Right ventricle myocardium superior (tissue), 1 donor: ENCODE measurements around the gene BLOC1S6. TPM values are rescaled to one million over a fixed set of nuclear protein-coding genes. Genes with fewer than 3 reads are reported as not detected.

Experiments used
- ATAC-seq: fragments of 200-7000 bp; cut with Tn5 transposase; one replicate; pipeline ENCODE4 v1.9.1; 2020; ENCODE audit warnings: mild to moderate bottlenecking; ENCODE audit not compliant: poor library complexity
- DNase-seq: peaks from one replicate; pipeline ENCODE4 v3.0.0-alpha.2; 2020
- intact Hi-C: fragments of 100-400 bp; cut with DNase I; formaldehyde crosslinking; loops from one replicate; pipeline ENCODE4 v1.11.2; 2022
- total RNA-seq: library from RNA; stranded (reverse); fragmentation: NEBNext Ultra II Directional; extraction: Animal tissue kit (Norgen Biotek cat#: 25700); gene quantifications from one replicate; pipeline ENCODE4 v1.2.1, GENCODE V29; 2021
- donor health status: DM: no; HTN: yes; CAD: no; lungs with severe emphysema.

BLOC1S6 gene
- total RNA-seq, 1 donor from 2014 or later = 21.9 TPM

- intact Hi-C loops = loop anchor here (5.0 to 10.0 kb wide), 2 partner anchors 51 to 61 kb away; partner anchors contain the start of genes SLC30A4 and SQOR
- DNase-seq (no peak), ATAC-seq (no peak)
Observed at GRCh38 chr15:45586125-45586524, 1.1 kb upstream of the BLOC1S6 start.

GRCh38 chr15:45586601-45587094, 531 bp upstream of the BLOC1S6 start:
- intact Hi-C loops = loop anchor here (5.0 to 10.0 kb wide), 2 partner anchors 51 to 62 kb away; partner anchors contain the start of genes SLC30A4 and SQOR
- ATAC-seq (peak; percentile 13), DNase-seq (no peak)

GRCh38 chr15:45587863-45588170, 638 bp downstream of the BLOC1S6 start:
- no peak for DNase-seq
- intact Hi-C loops = loop anchor here (5.0 to 10.0 kb wide), 2 partner anchors 49 to 63 kb away; partner anchors contain the start of genes SLC30A4 and SQOR
- ATAC-seq = no peak

- no peak for DNase-seq
- intact Hi-C loops = loop anchor here (5.0 to 10.0 kb wide), 2 partner anchors 49 to 64 kb away; partner anchors contain the start of genes SLC30A4 and SQOR
- no peak for ATAC-seq
Observed at GRCh38 chr15:45588219-45588875, 1.2 kb downstream of the BLOC1S6 start.

- ATAC-seq = no peak
- DNase-seq = no peak
- intact Hi-C loops = loop anchor here (5.0 to 10.0 kb wide), 2 partner anchors 48 to 64 kb away; partner anchors contain the start of genes SLC30A4 and SQOR
Observed at GRCh38 chr15:45589256-45589655, 2.1 kb downstream of the BLOC1S6 start.

GRCh38 chr15:45594319-45594718, 7.1 kb downstream of the BLOC1S6 start:
- intact Hi-C loops = no loop called here
- DNase-seq (no peak), ATAC-seq (no peak)

GRCh38 chr15:45594835-45595530, 7.8 kb downstream of the BLOC1S6 start:
- ATAC-seq (no peak), DNase-seq (no peak)
- intact Hi-C loops = no loop called here

GRCh38 chr15:45603881-45604280, 16.7 kb downstream of the BLOC1S6 start:
- DNase-seq (no peak), ATAC-seq (no peak)
- intact Hi-C loops = no loop called here

GRCh38 chr15:45604326-45604725, 17.1 kb downstream of the BLOC1S6 start:
- intact Hi-C loops = no loop called here
- ATAC-seq (peak; percentile 27), DNase-seq (no peak)

GRCh38 chr15:45606413-45606812, 19.2 kb downstream of the BLOC1S6 start:
- ATAC-seq = no peak
- intact Hi-C loops = no loop called here

GRCh38 chr15:45606841-45607240, 19.7 kb downstream of the BLOC1S6 start:
- no peak for ATAC-seq
- DNase-seq = no peak
- intact Hi-C loops = no loop called here

More at GRCh38 chr15:45606413-45606812, 19.2 kb downstream of the BLOC1S6 start:
- DNase-seq = no peak

- no peak for DNase-seq
- intact Hi-C loops = loop anchor here (10.0 kb wide), 1 partner anchor 87 kb away; the partner anchor contains the start of gene SLC30A4
Observed at GRCh38 chr15:45611305-45611704, 24.1 kb downstream of the BLOC1S6 start.

GRCh38 chr15:45612790-45613415, 25.7 kb downstream of the BLOC1S6 start:
- intact Hi-C loops = loop anchor here (10.0 kb wide), 1 partner anchor 88 kb away; the partner anchor contains the start of gene SLC30A4
- DNase-seq (no peak), ATAC-seq (no peak)

More at GRCh38 chr15:45611305-45611704, 24.1 kb downstream of the BLOC1S6 start:
- no peak for ATAC-seq

GRCh38 chr15:45616901-45617323, 29.7 kb downstream of the BLOC1S6 start:
- intact Hi-C loops = loop anchor here (5.0 to 10.0 kb wide), 2 partner anchors 92 to 160 kb away; partner anchors contain the start of gene SLC30A4
- ATAC-seq (no peak), DNase-seq (no peak)

DNA sequence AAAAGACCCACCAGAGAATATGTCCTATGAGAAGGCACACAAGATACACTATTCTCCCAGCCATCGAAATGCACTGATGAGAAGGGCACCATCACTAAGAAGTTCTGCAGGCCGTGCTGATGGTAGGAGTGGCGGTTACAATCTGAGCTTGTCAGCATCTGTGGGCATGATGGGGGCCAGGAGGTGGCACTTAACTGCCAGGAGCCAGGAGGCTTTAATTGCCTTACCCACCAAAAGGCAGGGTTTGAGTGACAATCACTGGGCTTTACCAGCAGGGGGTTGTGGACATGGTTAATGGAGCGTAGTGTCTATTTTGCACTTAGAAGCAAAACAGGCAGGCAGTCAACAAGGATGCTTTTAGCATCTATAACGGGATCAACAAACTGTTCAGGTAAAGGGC, 31.6 kb downstream of the BLOC1S6 start:
- no peak for ATAC-seq
- no peak for DNase-seq
- intact Hi-C loops = loop anchor here (5.0 to 10.0 kb wide), 2 partner anchors 94 to 162 kb away; partner anchors contain the start of gene SLC30A4

- intact Hi-C loops = no loop called here
- DNase-seq (no peak), ATAC-seq (no peak)
Observed at GRCh38 chr15:45628136-45628535, 41.0 kb downstream of the BLOC1S6 start.

DNA sequence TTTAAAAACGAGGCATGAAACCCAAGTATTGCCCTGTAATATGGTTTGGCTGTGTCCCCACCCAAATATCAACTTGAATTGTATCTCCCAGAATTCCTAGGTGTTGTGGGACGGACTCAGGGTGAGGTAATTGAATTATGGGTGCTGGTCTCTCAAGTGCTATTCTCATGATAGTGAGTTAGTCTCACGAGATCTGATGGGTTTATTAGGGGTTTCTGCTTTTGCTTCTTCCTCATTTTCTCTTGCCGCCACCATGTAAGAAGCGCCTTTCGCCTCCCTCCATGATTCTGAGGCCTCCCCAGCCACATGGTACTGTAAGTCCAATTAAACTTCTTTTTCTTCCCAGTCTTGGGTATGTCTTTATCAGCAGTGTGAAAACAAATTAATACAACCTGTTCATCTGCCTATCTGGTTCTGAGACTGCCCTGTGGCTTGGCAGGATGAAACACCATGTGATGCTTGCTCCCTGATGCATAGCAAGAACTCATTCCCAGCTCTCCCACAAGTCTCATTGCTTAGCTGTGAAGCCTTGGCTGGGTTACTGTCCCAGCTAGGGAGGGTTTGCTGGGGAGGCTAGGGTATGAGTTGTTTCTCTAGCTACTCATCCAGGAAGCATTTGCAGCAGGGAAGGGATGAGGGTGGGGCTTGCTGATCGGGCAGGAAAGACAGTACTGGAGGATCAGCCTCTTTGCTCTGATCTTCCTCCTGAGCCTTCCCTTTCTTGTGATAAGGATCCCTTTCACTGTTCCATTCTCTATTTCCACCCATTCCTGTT, 43.9 kb downstream of the BLOC1S6 start:
- intact Hi-C loops = no loop called here
- DNase-seq = no peak
- ATAC-seq = no peak

DNA sequence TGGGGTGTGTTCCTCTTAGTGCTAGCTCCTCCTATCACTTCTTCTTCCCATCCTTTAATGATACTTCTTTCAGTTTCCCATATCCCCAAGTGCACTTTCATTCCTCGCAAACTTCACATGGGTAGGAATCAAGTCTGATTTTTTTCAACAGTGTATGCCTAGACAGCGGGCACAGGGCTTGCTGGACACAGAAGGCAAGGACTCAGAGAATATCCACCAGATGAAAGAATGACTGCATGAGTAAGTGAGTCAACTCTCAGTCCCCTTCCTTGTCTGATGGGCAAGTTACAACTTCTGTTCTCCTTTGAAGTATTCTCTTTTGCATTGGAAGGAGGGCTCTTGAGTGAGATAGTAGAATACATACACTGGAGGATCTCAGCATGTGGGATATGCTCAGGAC, 44.6 kb downstream of the BLOC1S6 start:
- no peak for DNase-seq
- intact Hi-C loops = no loop called here
- no peak for ATAC-seq
